A549 treated with Mapracorat at 1 μM for 4 hours (cell line): ENCODE data around the gene VIPR2. TPM values are rescaled to one million over a fixed set of nuclear protein-coding genes. Genes with fewer than 3 reads are reported as not detected.

Experiments used
- total RNA-seq: library from RNA; stranded (reverse); fragments of 200-300 nt; extraction: Qiagen RNA extraction; gene quantifications from 5 replicates; pipeline ENCODE4 v1.2.3, GENCODE V29; 2022

The VIPR2 gene
- not detected in 5 replicates for total RNA-seq

GRCh38 chr7:159144758-159145489 lies at the start of gene VIPR2:
TSS of gene VIPR2 (minus strand) at chr7:159144867. CDS start at chr7:159144771, 96 bp downstream.

